ENCODE results near the gene FCN1.

DNA sequence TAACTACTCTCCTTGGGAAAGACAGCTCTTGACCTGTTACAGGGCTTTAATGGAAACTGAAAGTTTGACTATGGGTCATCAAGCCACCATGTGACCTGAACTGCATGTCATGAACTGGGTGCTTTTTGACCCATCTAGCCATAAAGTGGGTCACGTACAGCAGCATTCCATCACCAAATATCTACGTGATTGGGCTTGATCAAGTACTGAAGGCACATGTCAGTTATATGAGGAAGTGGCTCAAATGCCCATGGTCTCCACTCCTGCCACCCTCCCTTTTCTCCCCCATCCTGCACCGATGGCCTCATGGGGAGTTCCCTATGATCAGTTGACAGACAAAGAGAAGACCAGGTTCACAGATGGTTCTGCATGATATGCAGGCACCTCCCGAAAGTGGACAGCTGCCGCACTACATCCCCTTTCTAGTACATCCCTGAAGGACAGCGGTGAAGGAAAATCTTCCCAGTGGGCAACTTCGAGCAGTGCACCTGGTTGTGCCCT lies 7.3 kb upstream of the FCN1 start:
- no peak for TF ChIP-seq CTCF (IDR thresholded peaks at IDR 0.05)
- TF ChIP-seq POLR2AphosphoS5 (IDR thresholded peaks at IDR 0.05): no peak

Measured in breast epithelium (tissue), 3 donors.